ENCODE results near the gene AAMP.

DNA sequence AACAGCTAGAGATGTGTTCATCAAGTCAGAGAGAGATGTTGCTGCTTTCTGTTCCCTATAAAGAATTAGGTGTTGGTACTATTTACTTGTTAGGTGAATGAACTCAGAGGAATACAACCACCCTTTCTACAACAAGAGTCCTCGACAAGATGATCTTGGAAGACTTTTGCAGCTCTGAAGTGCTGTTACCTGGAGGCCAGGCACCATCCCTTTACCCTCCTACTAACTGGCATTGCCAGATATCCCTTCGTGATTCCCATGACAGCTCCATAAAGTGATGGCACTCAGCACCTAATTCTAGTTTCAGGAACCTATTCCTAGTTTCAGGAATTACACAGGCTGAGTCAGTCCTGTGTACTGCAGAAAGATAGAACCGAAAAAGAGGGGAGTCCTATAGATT, 43.0 kb downstream of the AAMP start:
- TF ChIP-seq, protein P1, sequence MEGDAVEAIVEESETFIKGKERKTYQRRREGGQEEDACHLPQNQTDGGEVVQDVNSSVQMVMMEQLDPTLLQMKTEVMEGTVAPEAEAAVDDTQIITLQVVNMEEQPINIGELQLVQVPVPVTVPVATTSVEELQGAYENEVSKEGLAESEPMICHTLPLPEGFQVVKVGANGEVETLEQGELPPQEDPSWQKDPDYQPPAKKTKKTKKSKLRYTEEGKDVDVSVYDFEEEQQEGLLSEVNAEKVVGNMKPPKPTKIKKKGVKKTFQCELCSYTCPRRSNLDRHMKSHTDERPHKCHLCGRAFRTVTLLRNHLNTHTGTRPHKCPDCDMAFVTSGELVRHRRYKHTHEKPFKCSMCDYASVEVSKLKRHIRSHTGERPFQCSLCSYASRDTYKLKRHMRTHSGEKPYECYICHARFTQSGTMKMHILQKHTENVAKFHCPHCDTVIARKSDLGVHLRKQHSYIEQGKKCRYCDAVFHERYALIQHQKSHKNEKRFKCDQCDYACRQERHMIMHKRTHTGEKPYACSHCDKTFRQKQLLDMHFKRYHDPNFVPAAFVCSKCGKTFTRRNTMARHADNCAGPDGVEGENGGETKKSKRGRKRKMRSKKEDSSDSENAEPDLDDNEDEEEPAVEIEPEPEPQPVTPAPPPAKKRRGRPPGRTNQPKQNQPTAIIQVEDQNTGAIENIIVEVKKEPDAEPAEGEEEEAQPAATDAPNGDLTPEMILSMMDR (IDR thresholded peaks at IDR 0.05; ENCODE audit: poor library complexity): no peak
- TF ChIP-seq EZH2 (IDR thresholded peaks at IDR 0.05; ENCODE audit: borderline replicate concordance): no peak

All from hepatocyte (in vitro differentiated cells).